ENCODE measurements around the gene LTC4S. TPM values are rescaled to one million over a fixed set of nuclear protein-coding genes. Genes with fewer than 3 reads are reported as not detected.

The LTC4S gene
- total and polyA plus RNA-seq, 9 of the 15 experiments (the other 6 are each of a cell fraction or from before 2014, with no cell fraction given): 0.17 to 0.77 (median 0.75) TPM; not detected in 6

DNA sequence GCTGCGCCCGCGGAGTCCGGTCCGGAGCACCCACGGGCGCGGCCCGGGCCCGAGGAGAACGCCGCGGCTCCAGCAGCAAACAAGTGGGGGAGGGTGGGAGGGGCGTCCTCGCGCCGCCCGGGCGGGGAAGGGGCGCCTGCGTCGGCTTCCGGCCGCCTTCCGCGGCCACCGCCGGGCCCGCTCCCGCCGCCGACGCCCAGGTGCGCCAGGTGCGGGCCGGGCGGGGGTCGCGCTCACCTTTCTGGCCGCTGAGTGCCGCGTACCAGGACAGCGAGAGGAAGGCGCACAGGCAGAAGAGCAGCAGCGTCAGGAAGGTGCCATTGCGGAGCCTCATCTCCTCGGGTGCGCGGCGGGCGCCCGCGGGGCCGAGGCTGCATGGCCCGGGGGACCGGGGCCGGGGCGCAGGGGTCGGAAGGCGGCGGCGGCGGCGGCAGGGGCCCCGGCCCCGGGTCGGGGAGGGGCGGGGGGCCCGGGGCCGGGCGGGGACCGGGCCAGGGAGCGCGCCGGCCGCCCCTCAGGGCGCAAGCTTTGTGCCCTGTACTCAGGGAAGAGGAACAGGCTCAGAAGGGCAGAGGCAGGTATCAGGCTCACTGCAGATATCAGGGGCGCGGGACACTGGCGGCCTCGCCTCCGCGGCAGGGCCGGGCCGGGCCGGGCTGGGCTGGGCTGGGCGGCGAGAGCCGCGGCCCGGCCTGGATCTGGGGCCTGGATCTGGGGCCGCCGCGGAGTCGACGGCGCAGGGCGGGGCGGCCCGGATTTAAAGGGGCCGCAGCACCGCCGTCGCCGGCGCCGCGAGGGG is 12.7 kb downstream of the LTC4S start, which contains the start of gene MGAT4B (continued):
- no peak for TF ChIP-seq KAT7 (CRISPR knock-in tag; IDR thresholded peaks at IDR 0.05; ENCODE audit: borderline replicate concordance)
- TF ChIP-seq SP2 (IDR thresholded peaks at IDR 0.05; ENCODE audit: extremely low read depth, low read depth, low read length, poor library complexity, severe bottlenecking): no peak
- no peak for TF ChIP-seq MYBL2 (IDR thresholded peaks at IDR 0.05; ENCODE audit: low read depth)
- TF ChIP-seq MYBL2 (CRISPR knock-in tag; IDR thresholded peaks at IDR 0.05; ENCODE audit: borderline replicate concordance): no peak
- TF ChIP-seq, protein P1, sequence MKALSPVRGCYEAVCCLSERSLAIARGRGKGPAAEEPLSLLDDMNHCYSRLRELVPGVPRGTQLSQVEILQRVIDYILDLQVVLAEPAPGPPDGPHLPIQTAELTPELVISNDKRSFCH (CRISPR knock-in tag; IDR thresholded peaks at IDR 0.05): no peak
- TF ChIP-seq, protein P1 (tag; IDR thresholded peaks at IDR 0.05): no peak
- peak in 1 of 2 experiments; percentile 62; a peak in 1 of 4 replicates for TF ChIP-seq SIN3A (IDR thresholded peaks at IDR 0.05; ENCODE audit: borderline replicate concordance in 2 of 2, control insufficient read depth in 1 of 2, low read depth in 2 of 2, low read length in 2 of 2)
- TF ChIP-seq, protein P2, sequence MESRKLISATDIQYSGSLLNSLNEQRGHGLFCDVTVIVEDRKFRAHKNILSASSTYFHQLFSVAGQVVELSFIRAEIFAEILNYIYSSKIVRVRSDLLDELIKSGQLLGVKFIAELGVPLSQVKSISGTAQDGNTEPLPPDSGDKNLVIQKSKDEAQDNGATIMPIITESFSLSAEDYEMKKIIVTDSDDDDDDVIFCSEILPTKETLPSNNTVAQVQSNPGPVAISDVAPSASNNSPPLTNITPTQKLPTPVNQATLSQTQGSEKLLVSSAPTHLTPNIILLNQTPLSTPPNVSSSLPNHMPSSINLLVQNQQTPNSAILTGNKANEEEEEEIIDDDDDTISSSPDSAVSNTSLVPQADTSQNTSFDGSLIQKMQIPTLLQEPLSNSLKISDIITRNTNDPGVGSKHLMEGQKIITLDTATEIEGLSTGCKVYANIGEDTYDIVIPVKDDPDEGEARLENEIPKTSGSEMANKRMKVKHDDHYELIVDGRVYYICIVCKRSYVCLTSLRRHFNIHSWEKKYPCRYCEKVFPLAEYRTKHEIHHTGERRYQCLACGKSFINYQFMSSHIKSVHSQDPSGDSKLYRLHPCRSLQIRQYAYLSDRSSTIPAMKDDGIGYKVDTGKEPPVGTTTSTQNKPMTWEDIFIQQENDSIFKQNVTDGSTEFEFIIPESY (CRISPR knock-in tag; IDR thresholded peaks at IDR 0.05): no peak
- no peak for TF ChIP-seq EWSR1 (IDR thresholded peaks at IDR 0.05; ENCODE audit: borderline replicate concordance, low read depth, partially characterized antibody)
- TF ChIP-seq, protein P3, sequence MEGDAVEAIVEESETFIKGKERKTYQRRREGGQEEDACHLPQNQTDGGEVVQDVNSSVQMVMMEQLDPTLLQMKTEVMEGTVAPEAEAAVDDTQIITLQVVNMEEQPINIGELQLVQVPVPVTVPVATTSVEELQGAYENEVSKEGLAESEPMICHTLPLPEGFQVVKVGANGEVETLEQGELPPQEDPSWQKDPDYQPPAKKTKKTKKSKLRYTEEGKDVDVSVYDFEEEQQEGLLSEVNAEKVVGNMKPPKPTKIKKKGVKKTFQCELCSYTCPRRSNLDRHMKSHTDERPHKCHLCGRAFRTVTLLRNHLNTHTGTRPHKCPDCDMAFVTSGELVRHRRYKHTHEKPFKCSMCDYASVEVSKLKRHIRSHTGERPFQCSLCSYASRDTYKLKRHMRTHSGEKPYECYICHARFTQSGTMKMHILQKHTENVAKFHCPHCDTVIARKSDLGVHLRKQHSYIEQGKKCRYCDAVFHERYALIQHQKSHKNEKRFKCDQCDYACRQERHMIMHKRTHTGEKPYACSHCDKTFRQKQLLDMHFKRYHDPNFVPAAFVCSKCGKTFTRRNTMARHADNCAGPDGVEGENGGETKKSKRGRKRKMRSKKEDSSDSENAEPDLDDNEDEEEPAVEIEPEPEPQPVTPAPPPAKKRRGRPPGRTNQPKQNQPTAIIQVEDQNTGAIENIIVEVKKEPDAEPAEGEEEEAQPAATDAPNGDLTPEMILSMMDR (IDR thresholded peaks at IDR 0.05 in 2 of 3, conservative IDR thresholded peaks at IDR 0.05 in 1 of 3; ENCODE audit: insufficient read depth in 2 of 3, low read depth in 1 of 3, low read length in 3 of 3): no peak
- TF ChIP-seq MTA3 (IDR thresholded peaks at IDR 0.05; ENCODE audit: borderline replicate concordance): peak; percentile 19; the same call in 1 of the 2 replicates
- TF ChIP-seq ASH1L (IDR thresholded peaks at IDR 0.05; ENCODE audit: borderline replicate concordance, low read depth, partially characterized antibody): no peak

All from K562 (cell line).